OCI-LY1 (cell line): ENCODE results near the gene MNAT1.

Experiments
- H2AFZ ChIP-seq: fragments of 200-600 bp; sonication (generic), shearing (Covaris generic); 2 replicates; pipeline ENCODE4 v1.6.0; 2014; ENCODE audit warnings: antibody characterized with exemption, mild to moderate bottlenecking, low read length
- H3F3A ChIP-seq: fragments of 200-600 bp; sonication (generic), shearing (Covaris generic); 2 replicates; pipeline ENCODE4 v1.6.0; 2014; ENCODE audit warnings: mild to moderate bottlenecking, antibody characterized with exemption, low read length, moderate library complexity; ENCODE audit not compliant: insufficient read depth
- H3K27ac ChIP-seq: fragments of 200-600 bp; sonication (generic); 2 replicates; pipeline ENCODE4 v1.5.1; 2014; ENCODE audit warnings: low read length, mixed run types, mild to moderate bottlenecking, low read depth; ENCODE audit not compliant: poor library complexity, severe bottlenecking
- H3K27me3 ChIP-seq: fragments of 200-600 bp; sonication (generic); 2 replicates; pipeline ENCODE4 v1.6.0; 2014; ENCODE audit warnings: antibody characterized with exemption, mild to moderate bottlenecking, low read length, moderate library complexity; ENCODE audit not compliant: insufficient read depth
- H3K36me3 ChIP-seq: fragments of 200-600 bp; sonication (generic); 2 replicates; pipeline ENCODE4 v1.6.1; 2014; ENCODE audit warnings: mild to moderate bottlenecking, antibody characterized with exemption, low read length, moderate library complexity, mixed read lengths; ENCODE audit not compliant: insufficient read depth
- H3K4me1 ChIP-seq: fragments of 200-600 bp; sonication (generic); 2 replicates; pipeline ENCODE4 v1.5.1; 2014; ENCODE audit warnings: mild to moderate bottlenecking, low read length, moderate library complexity; ENCODE audit not compliant: insufficient read depth, severe bottlenecking
- H3K4me2 ChIP-seq: fragments of 200-600 bp; sonication (generic), shearing (Covaris generic); 2 replicates; pipeline ENCODE4 v1.6.1; 2014; ENCODE audit warnings: low read length
- H3K4me3 ChIP-seq: fragments of 200-600 bp; sonication (generic); 2 replicates; pipeline ENCODE4 v1.5.1; 2014; ENCODE audit warnings: low read length, low read depth, mild to moderate bottlenecking, mixed read lengths; ENCODE audit not compliant: poor library complexity, severe bottlenecking
- H3K79me2 ChIP-seq: fragments of 200-600 bp; shearing (Covaris generic); 2 replicates; pipeline ENCODE4 v1.6.1; 2016; ENCODE audit warnings: mixed run types, low read length, mixed read lengths; ENCODE audit not compliant: insufficient read depth
- H3K9ac ChIP-seq: fragments of 200-600 bp; sonication (generic), shearing (Covaris generic); 2 replicates; pipeline ENCODE4 v1.6.1; 2014; ENCODE audit warnings: mild to moderate bottlenecking, low read length, mixed read lengths
- H3K9me2 ChIP-seq: fragments of 200-600 bp; sonication (generic), shearing (Covaris generic); 2 replicates; pipeline ENCODE4 v1.6.1; 2014; ENCODE audit warnings: low read depth, mild to moderate bottlenecking, low read length, mixed read lengths
- H3K9me3 ChIP-seq: fragments of 200-600 bp; shearing (Covaris generic); 2 replicates; pipeline ENCODE4 v1.6.1; 2014; ENCODE audit warnings: low read length, mixed read lengths
- H4K20me1 ChIP-seq: fragments of 200-600 bp; sonication (generic), shearing (Covaris generic); 2 replicates; pipeline ENCODE4 v1.6.0; 2016; ENCODE audit warnings: mild to moderate bottlenecking, low read length; ENCODE audit not compliant: insufficient read depth
- CTCF ChIP-seq: fragments of 200-600 bp; sonication (generic), shearing (Covaris generic); IDR thresholded peaks from 2 replicates; pipeline ENCODE4 v1.5.1; 2017; ENCODE audit warnings: mild to moderate bottlenecking, antibody characterized with exemption, low read length, moderate library complexity, mixed read lengths
- EZH2 ChIP-seq: fragments of 200-600 bp; sonication (generic), shearing (Covaris generic); IDR thresholded peaks from 2 replicates; pipeline ENCODE4 v1.8.0; 2017; ENCODE audit warnings: borderline replicate concordance, mixed run types, mild to moderate bottlenecking, antibody characterized with exemption, low read length, moderate library complexity, mixed read lengths

Gene MNAT1

DNA sequence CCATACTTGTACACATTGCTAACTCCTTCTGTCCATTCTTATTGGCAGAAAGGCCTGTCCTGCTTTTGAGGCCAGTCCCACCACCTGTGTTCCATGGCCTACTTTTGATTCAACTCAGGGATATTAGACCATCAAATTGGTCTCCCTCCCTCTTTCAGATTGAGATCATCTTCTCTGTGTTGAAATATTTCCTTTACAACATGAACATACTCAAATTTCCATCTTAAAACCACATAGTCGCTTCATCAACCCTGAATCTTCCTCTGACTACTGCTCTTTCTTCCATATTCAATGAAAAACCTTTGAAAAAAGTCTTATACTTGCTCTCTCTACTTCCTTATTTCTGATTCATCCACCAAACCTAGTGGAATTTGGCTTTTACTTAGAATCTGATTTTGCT is 211.4 kb downstream of the MNAT1 start:
- Histone ChIP-seq H2AFZ (no peak overlapping the region), H4K20me1 (no peaks in the 10 kb centered on the region), H3K4me3 (no peak overlapping the region), H3K9me3 (no peaks in the 10 kb centered on the region), H3F3A (no peaks in the 10 kb centered on the region; the same call in 1 of the 2 replicates), H3K4me2 (no peak overlapping the region), H3K79me2 (no peaks in the 10 kb centered on the region), H3K36me3 (no peaks in the 10 kb centered on the region), H3K27ac (no peak overlapping the region), H3K4me1 (no peaks in the 10 kb centered on the region), H3K9me2 (no peaks in the 10 kb centered on the region), H3K9ac (no peak overlapping the region), H3K27me3 (no peaks in the 10 kb centered on the region)
- no peak for TF ChIP-seq CTCF
- no peak for TF ChIP-seq EZH2

- no peak for TF ChIP-seq EZH2
- no peak for TF ChIP-seq CTCF
- no peak overlapping the region for H3K4me3 ChIP-seq
- H3K27me3 ChIP-seq, result no peaks in the 10 kb centered on the region
- no peaks in the 10 kb centered on the region for H3K9me2 ChIP-seq
- H2AFZ ChIP-seq, result no peak overlapping the region
- no peaks in the 10 kb centered on the region for H3K36me3 ChIP-seq
- no peaks in the 10 kb centered on the region for H3K9me3 ChIP-seq
- no peak overlapping the region for H3K4me2 ChIP-seq
- no peaks in the 10 kb centered on the region for H3K79me2 ChIP-seq
- H4K20me1 ChIP-seq, result no peaks in the 10 kb centered on the region
- no peak overlapping the region for H3K9ac ChIP-seq
- no peak overlapping the region for H3K27ac ChIP-seq
- no peaks in the 10 kb centered on the region for H3K4me1 ChIP-seq
- H3F3A ChIP-seq, result no peaks in the 10 kb centered on the region; the same call in 1 of the 2 replicates
Observed at GRCh38 chr14:60946773-60947172, 212.2 kb downstream of the MNAT1 start.

GRCh38 chr14:60951776-60952435 is 217.3 kb downstream of the MNAT1 start:
- Histone ChIP-seq H3K9ac (no peak overlapping the region), H3K79me2 (no peaks in the 10 kb centered on the region), H3K4me3 (no peak overlapping the region), H3K4me2 (no peak overlapping the region), H3K27me3 (no peaks in the 10 kb centered on the region), H2AFZ (no peak overlapping the region), H3F3A (no peaks in the 10 kb centered on the region), H3K4me1 (no peaks in the 10 kb centered on the region), H3K9me2 (no peaks in the 10 kb centered on the region), H3K9me3 (peaks cover 6% of the 10 kb centered on the region; the same call in 1 of the 2 replicates), H3K27ac (no peak overlapping the region), H4K20me1 (no peaks in the 10 kb centered on the region), H3K36me3 (no peaks in the 10 kb centered on the region; the same call in 1 of the 2 replicates)
- TF ChIP-seq CTCF (no peak), EZH2 (no peak)
